ENCODE data around the gene NR1I3. TPM values are rescaled to one million over a fixed set of nuclear protein-coding genes. Genes with fewer than 3 reads are reported as not detected.
A peak's percentile ranks its signal among the peaks of the same experiment; 100 is the strongest.

The NR1I3 gene
- total and polyA plus RNA-seq, 4 experiments from 2014 or later, result 0.13 TPM; not detected in 3

DNA sequence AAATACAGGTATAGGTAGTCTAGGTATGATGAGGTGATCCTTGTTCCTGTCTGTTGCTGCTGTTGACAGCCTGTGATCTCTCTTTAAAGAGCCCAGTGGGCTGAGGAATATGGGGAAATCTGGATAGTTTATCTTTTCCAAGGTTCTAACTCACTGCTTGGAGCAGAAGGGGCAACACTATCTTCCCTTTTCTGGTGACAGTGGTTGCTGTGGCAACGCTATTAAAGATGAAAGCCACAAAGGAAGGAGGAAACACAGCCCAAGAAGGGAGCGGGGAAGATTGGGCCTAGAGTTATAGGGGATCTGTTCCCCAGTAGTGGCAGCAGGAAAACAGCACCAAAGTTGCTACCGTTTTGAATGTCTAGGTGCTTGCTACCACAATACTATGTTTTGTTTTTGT lies 29.3 kb upstream of the NR1I3 start:
- Histone ChIP-seq H3K36me3 (ENCODE audit: insufficient read depth, low read length) (no peaks in the 10 kb centered on the region), H3K4me3 (ENCODE audit: low read length in 2 of 2) (no peak overlapping the region), H3K27me3 (ENCODE audit: insufficient read depth, low read length) (no peaks in the 10 kb centered on the region), H3K9me3 (ENCODE audit: control insufficient read depth in 1 of 2, low read length in 2 of 2) (no peaks in the 10 kb centered on the region), H3K4me1 (ENCODE audit: insufficient read depth, low read length) (no peaks in the 10 kb centered on the region), H3K27ac (ENCODE audit: low read depth, low read length) (no peak overlapping the region)
- H3K27ac Mint-ChIP-seq, result no peak overlapping the region
- no peaks in the 10 kb centered on the region for H3K4me1 Mint-ChIP-seq
- intact Hi-C loops (cut with micrococcal nuclease), result no loop called here
- ChIA-PET CTCF (ENCODE audit: partially characterized antibody) (no interaction called here), POLR2A (ENCODE audit: partially characterized antibody) (no interaction called here)
- no peaks in the 10 kb centered on the region for H3K36me3 Mint-ChIP-seq
- peaks cover 9 to 15% of the 10 kb centered on the region in 2 donors for H3K27me3 Mint-ChIP-seq
- H3K9me3 Mint-ChIP-seq, result no peaks in the 10 kb centered on the region
- no peak overlapping the region for H3K4me3 Mint-ChIP-seq
- DNase-seq, result no peak

DNA sequence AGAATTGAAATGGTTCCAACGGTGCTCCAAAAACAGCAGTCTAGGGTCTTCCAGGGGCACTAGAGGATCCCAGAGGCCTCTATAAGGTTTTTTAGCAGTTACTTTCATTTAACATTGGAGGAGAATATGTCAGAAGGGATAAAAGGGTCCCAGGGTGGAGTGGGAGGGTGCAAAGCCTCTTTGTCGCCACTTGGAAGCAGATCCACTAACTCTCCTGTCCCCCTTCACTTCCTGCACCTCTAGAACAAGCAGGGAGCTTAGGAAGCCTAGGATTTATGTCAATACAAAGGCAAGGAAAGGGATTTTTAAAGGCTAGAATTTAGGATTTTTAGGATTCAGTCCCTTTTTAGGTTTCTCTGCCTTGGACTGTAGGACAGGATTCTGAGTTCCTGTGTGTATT lies 28.8 kb upstream of the NR1I3 start:
- H3K27ac ChIP-seq (ENCODE audit: low read depth, low read length), result no peak overlapping the region
- Mint-ChIP-seq H3K9me3 (no peaks in the 10 kb centered on the region), H3K4me3 (no peak overlapping the region), H3K4me1 (no peaks in the 10 kb centered on the region), H3K27me3 (peaks cover 12 to 15% of the 10 kb centered on the region in 2 donors), H3K36me3 (no peaks in the 10 kb centered on the region), H3K27ac (no peak overlapping the region)
- H3K4me1 ChIP-seq (ENCODE audit: insufficient read depth, low read length), result no peaks in the 10 kb centered on the region
- no peaks in the 10 kb centered on the region for H3K9me3 ChIP-seq (ENCODE audit: control insufficient read depth in 1 of 2, low read length in 2 of 2)
- intact Hi-C loops (cut with micrococcal nuclease), result no loop called here
- no peak for DNase-seq
- ChIA-PET POLR2A (ENCODE audit: partially characterized antibody) (no interaction called here), CTCF (ENCODE audit: partially characterized antibody) (no interaction called here)
- H3K4me3 ChIP-seq (ENCODE audit: low read length in 2 of 2), result no peak overlapping the region
- H3K27me3 ChIP-seq (ENCODE audit: insufficient read depth, low read length), result peaks cover under 1% of the 10 kb centered on the region
- H3K36me3 ChIP-seq (ENCODE audit: insufficient read depth, low read length), result no peaks in the 10 kb centered on the region

DNA sequence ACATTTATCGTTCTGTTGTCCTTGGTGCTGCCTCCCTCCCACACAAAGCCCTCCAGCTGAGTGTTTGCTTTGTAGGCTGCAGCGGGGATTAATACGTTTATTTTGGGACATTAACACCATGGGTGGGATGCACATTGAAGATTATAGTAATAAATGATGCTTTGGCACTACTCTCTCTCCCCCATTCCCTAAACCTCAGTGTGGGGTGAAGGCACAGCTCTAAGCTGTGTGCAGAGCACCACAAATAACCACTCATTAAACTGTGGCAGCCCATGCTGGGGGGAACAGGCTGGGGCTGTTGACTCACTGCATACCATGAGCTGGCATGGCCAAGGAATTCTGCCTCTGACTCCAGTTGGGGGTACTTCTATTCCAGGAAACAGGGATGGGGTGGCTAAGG lies 28.2 kb upstream of the NR1I3 start:
- Histone ChIP-seq H3K4me1 (ENCODE audit: insufficient read depth, low read length) (no peaks in the 10 kb centered on the region), H3K9me3 (ENCODE audit: control insufficient read depth in 1 of 2, low read length in 2 of 2) (no peaks in the 10 kb centered on the region), H3K27me3 (ENCODE audit: insufficient read depth, low read length) (peaks cover 6% of the 10 kb centered on the region), H3K27ac (ENCODE audit: low read depth, low read length) (no peak overlapping the region), H3K4me3 (ENCODE audit: low read length in 2 of 2) (no peak overlapping the region), H3K36me3 (ENCODE audit: insufficient read depth, low read length) (no peaks in the 10 kb centered on the region)
- ChIA-PET CTCF (ENCODE audit: partially characterized antibody) (no interaction called here), POLR2A (ENCODE audit: partially characterized antibody) (no interaction called here)
- Mint-ChIP-seq H3K27me3 (peaks cover 18 to 21% of the 10 kb centered on the region in 2 donors), H3K4me1 (peaks cover 0 to 1% (median 0%) of the 10 kb centered on the region in 4 donors), H3K36me3 (no peaks in the 10 kb centered on the region), H3K4me3 (no peak overlapping the region), H3K27ac (no peak overlapping the region), H3K9me3 (no peaks in the 10 kb centered on the region)
- DNase-seq, result no peak
- intact Hi-C loops (cut with micrococcal nuclease), result no loop called here

DNA sequence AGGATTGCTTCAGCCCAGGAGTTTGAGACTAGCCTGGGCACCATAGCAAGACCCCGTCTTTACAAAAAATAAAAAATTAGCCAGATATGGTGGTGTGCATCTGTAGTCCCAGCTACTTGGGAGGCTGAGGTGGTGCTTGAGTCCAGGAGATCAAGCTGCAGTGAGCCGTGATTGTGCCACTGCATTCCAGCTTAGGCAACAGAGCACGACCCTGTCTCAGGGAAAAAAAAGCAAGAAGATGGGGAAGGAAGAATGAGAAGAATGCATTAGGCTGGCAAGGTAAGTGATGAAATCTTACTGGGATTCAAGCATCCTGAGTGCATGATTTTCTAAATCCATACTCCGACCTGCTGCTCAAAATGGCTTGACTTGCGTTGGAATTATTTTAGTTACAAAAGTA lies 27.3 kb upstream of the NR1I3 start:
- H3K4me3 ChIP-seq (ENCODE audit: low read length in 2 of 2), result no peak overlapping the region
- Mint-ChIP-seq H3K36me3 (no peaks in the 10 kb centered on the region), H3K27ac (no peak overlapping the region), H3K4me3 (no peak overlapping the region), H3K4me1 (peaks cover 0 to 1% (median 0%) of the 10 kb centered on the region in 4 donors), H3K9me3 (no peaks in the 10 kb centered on the region), H3K27me3 (peaks cover 26% of the 10 kb centered on the region in 2 donors)
- POLR2A ChIA-PET (ENCODE audit: partially characterized antibody), result no interaction called here
- H3K27ac ChIP-seq (ENCODE audit: low read depth, low read length), result no peak overlapping the region
- CTCF ChIA-PET (ENCODE audit: partially characterized antibody), result no interaction called here
- no peaks in the 10 kb centered on the region for H3K36me3 ChIP-seq (ENCODE audit: insufficient read depth, low read length)
- H3K9me3 ChIP-seq (ENCODE audit: control insufficient read depth in 1 of 2, low read length in 2 of 2), result no peaks in the 10 kb centered on the region
- H3K27me3 ChIP-seq (ENCODE audit: insufficient read depth, low read length), result peaks cover 15% of the 10 kb centered on the region
- intact Hi-C loops (cut with micrococcal nuclease), result no loop called here
- DNase-seq, result no peak
- no peaks in the 10 kb centered on the region for H3K4me1 ChIP-seq (ENCODE audit: insufficient read depth, low read length)

DNA sequence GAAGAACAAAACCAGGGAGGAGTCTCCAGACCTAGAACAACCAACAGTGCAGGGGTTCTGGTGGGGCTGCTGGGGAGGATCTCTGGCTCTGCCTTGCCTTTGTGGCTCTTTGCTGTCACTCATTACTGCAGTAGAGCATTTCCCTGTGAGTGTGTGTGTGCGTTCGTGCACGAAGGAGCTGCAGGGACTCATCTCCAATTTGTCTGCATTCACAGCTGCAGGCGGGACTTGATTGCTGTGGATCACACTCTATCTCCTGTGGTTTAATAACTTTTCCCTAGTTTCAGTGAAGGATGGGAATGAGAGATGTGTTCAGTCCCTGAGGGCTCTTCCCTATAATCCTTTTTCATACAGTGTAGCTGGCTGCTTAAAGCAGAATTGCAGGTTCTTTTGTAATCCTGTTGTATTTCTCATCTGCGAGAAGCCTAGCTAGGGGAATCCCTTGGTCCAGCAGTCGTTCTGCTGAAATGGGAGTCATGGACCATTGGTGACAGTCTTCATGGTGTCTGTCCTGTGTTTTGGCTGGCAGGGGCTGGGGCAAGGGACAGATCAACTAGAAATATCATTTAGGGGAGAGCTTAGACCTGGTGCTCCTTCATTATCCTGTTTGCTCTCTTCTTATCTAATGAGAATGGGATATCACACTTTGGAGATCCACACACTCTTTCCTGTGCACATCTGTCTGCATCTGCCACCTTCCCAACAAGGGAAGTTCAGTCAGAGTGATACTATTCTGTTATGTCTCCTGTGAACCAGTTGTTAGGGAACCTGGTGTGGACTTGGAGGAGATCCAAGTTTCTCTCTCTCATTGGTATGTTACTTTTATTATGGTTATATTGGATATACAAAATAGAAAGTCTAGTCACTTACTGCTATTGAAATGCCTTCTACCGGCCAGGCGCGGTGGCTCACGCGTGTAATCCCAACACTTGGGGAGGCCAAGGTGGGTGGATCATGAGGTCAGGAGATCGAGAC lies 23.5 kb upstream of the NR1I3 start:
- Histone ChIP-seq H3K4me1 (ENCODE audit: insufficient read depth, low read length) (peaks cover 5% of the 10 kb centered on the region), H3K27ac (ENCODE audit: low read depth, low read length) (no peak overlapping the region), H3K9me3 (ENCODE audit: control insufficient read depth in 1 of 2, low read length in 2 of 2) (no peaks in the 10 kb centered on the region), H3K4me3 (ENCODE audit: low read length in 2 of 2) (no peak overlapping the region), H3K36me3 (ENCODE audit: insufficient read depth, low read length) (no peaks in the 10 kb centered on the region), H3K27me3 (ENCODE audit: insufficient read depth, low read length) (peaks cover 31% of the 10 kb centered on the region)
- H3K9me3 Mint-ChIP-seq, result peaks cover 3 to 22% (median 19%) of the 10 kb centered on the region in 8 donors
- peaks cover 44 to 53% of the 10 kb centered on the region in 2 donors for H3K27me3 Mint-ChIP-seq
- peaks cover 7 to 9% of the 10 kb centered on the region in 2 donors for H3K36me3 Mint-ChIP-seq
- H3K4me3 Mint-ChIP-seq, result no peak overlapping the region
- H3K27ac Mint-ChIP-seq, result no peak overlapping the region
- ChIA-PET POLR2A (ENCODE audit: partially characterized antibody) (interaction anchor here (0.6 kb wide), 1 partner anchor 164 kb away, joined by 3 read pairs; no protein-coding TSS in a partner anchor), CTCF (ENCODE audit: partially characterized antibody) (interaction anchor here (1.1 kb wide), 1 partner anchor 120 kb away, joined by 3 read pairs; no protein-coding TSS in a partner anchor)
- intact Hi-C loops (cut with micrococcal nuclease), result no loop called here
- peaks cover 7 to 17% (median 13%) of the 10 kb centered on the region in 4 donors for H3K4me1 Mint-ChIP-seq
- DNase-seq, result no peak

DNA sequence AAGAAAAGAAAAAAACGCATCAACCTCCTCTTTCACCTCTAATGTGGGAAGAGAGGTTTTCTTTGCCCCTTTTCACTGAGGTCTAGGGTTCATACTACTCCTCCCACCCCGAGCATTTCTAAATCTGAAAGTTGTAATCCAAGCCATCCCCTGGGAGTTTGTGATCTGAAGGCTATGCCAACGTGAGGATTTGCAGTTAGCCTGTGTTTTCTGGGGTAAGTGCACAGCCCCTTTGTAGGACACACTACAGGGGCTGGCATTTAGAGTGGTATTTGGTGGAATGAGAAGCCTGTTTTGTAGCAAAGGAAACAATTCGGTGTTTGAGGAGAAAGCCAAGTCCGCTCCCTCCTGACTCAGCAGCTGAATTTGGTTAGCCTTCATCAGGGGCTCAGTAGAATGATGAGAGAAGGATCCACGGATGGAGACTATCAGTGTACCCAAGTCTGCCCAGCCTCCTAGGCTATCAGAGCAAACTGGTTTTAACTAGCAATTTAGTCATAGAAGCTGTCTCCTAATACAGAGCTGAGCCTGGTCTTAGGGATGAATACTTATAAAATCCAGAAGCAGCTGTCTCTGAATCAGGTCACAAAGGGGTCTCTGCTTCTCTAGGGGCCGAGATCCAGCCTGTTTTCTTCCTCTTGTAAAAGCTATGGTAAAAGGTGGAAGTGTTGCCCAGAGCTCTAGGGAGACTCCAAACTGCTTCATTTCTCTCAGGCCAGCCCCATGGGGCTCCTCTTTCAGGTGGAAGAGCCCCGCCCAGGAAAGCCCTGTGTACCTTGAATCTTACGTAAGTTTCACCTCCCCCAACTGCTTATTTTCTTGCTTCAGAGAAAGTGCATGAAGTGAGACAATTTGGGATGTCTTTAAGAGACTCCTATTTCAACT lies 22.6 kb upstream of the NR1I3 start:
- POLR2A ChIA-PET (ENCODE audit: partially characterized antibody), result interaction anchor here (0.6 kb wide), 1 partner anchor 163 kb away, joined by 3 read pairs; no protein-coding TSS in a partner anchor
- Histone ChIP-seq H3K36me3 (ENCODE audit: insufficient read depth, low read length) (no peaks in the 10 kb centered on the region), H3K27me3 (ENCODE audit: insufficient read depth, low read length) (peaks cover 31% of the 10 kb centered on the region), H3K27ac (ENCODE audit: low read depth, low read length) (no peak overlapping the region), H3K4me1 (ENCODE audit: insufficient read depth, low read length) (peaks cover 5% of the 10 kb centered on the region), H3K9me3 (ENCODE audit: control insufficient read depth in 1 of 2, low read length in 2 of 2) (no peaks in the 10 kb centered on the region), H3K4me3 (ENCODE audit: low read length in 2 of 2) (no peak overlapping the region)
- CTCF ChIA-PET (ENCODE audit: partially characterized antibody), result no interaction called here
- DNase-seq, result no peak
- Mint-ChIP-seq H3K36me3 (peaks cover 7 to 9% of the 10 kb centered on the region in 2 donors), H3K9me3 (peaks cover 3 to 30% (median 24%) of the 10 kb centered on the region in 8 donors), H3K4me3 (peak overlapping the region in 1 of 8 donors; percentile 50), H3K27ac (no peak overlapping the region), H3K27me3 (peaks cover 46 to 53% of the 10 kb centered on the region in 2 donors), H3K4me1 (peaks cover 7 to 17% (median 13%) of the 10 kb centered on the region in 4 donors)
- intact Hi-C loops (cut with micrococcal nuclease), result no loop called here

DNA sequence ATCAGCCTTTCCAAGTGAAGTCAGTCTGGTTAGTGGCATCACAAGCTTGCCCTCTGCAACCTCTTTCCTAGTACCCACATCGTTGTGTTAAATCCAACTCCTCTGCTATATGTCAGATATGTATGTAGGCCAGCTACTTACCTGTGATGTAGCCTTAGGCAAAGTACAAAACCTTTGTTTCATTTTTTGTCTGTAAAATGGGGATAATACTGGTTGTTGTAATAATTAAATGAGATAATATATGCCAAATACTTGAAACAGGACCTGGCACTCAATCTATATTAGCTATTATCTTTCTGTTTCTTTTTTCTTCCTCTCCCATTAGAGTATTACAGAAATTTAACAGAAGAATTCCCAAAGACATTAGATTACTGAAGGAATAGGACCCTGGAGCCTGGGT lies 21.8 kb upstream of the NR1I3 start:
- Mint-ChIP-seq H3K9me3 (peaks cover 3 to 30% (median 24%) of the 10 kb centered on the region in 8 donors), H3K4me3 (peak overlapping the region in 7 of 8 donors; percentile 32 to 79 (median 59)), H3K4me1 (peaks cover 7 to 17% (median 13%) of the 10 kb centered on the region in 4 donors), H3K27me3 (peaks cover 43 to 51% of the 10 kb centered on the region in 2 donors), H3K36me3 (peaks cover 7 to 9% of the 10 kb centered on the region in 2 donors), H3K27ac (no peak overlapping the region)
- ChIA-PET CTCF (ENCODE audit: partially characterized antibody) (interaction anchor here (1.0 kb wide), 1 partner anchor 34 kb away, joined by 3 read pairs; the partner anchor contains the start of gene TOMM40L), POLR2A (ENCODE audit: partially characterized antibody) (interaction anchor here (1.6 kb wide), 1 partner anchor 57 kb away, joined by 3 read pairs; the partner anchor contains the start of gene NDUFS2)
- Histone ChIP-seq H3K4me3 (ENCODE audit: low read length in 2 of 2) (no peak overlapping the region), H3K4me1 (ENCODE audit: insufficient read depth, low read length) (peaks cover 5% of the 10 kb centered on the region), H3K9me3 (ENCODE audit: control insufficient read depth in 1 of 2, low read length in 2 of 2) (no peaks in the 10 kb centered on the region), H3K36me3 (ENCODE audit: insufficient read depth, low read length) (no peaks in the 10 kb centered on the region), H3K27me3 (ENCODE audit: insufficient read depth, low read length) (peaks cover 31% of the 10 kb centered on the region), H3K27ac (ENCODE audit: low read depth, low read length) (no peak overlapping the region)
- DNase-seq, result no peak
- intact Hi-C loops (cut with micrococcal nuclease), result no loop called here
